ENCODE data around the gene FAM135A.
A peak's percentile ranks its signal among the peaks of the same experiment; 100 is the strongest.
"Not testable (repeated sequence)": the region's sequence is repeated elsewhere in the genome, so short reads cannot be mapped to it uniquely, and the experiment has no call there.

The FAM135A gene

DNA sequence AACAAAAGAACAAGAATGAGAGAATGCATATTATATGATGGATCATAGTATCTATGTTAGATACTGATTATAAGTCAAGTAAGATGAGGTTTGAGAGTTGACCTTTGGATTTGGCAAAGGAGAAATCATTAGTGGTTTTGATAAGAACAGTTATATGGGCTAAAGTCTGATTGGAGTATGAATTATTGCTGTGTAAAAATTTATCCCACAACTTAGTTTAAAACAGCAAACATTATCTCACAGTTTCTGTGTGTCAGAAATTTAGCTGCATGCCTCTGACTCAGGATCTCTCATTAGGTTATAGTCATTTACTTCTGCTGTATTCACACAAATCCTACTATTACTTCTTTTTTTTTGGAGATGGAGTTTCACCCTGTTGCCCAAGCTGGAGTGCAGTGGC lies 56.7 kb downstream of the FAM135A start:
- DNase-seq: no peak

DNA sequence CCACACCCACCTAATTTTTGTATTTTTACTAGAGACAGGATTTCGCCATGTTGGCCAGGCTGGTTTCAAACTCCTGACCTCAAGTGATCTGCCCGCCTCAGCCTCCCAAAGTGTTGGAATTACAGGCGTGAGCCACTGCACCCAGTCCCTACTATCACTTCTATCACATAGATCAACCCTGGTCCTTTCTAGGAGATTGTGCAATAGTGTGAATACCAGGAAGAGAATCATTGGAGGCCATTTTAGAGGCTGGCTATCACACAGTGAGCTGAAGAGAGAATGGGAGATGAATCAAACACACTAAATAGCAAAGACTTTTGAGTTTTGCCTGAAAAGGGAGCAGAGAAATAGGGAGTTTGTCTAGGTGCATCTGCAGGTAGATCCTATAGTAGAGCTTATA lies 57.2 kb downstream of the FAM135A start:
- DNase-seq: peak; percentile 49

DNA sequence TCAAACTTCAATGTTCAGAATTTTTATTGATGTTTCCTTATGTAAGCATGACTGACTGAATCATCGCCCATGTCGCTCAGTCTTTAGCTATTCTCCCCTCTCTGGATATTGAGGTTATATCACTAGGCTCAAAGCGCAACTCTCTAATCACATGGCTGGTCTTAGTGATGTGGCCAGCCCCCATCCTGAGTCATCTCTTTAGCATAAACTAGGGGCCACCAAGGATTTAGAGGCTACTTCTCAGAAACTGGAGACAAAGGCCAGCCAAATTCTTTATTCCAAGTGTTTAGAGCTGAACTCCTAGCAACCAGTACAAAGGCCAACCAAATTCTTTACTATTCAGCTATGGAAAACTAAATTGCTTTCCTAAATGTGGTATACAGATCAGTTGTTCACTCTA lies 61.4 kb downstream of the FAM135A start:
- DNase-seq: no peak

DNA sequence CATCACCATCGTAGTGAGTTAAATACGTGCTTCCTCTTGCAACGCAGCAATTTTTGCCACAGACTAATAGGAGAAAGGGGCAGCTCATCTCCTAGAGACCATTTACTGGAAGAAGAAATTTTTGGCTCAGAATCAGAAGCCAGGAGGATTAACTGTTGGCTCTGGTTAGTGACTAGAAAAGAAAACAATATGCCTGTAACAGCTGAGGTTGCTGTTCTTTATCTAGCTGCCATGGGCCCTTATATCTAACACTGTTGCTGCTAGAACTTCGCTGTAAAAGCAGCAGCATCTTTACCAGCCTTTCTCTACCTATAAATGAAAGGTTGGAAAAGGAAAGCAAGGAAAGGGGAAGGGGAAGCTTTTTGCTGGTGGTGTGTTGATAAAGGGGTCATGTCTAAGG lies 65.9 kb downstream of the FAM135A start:
- no peak for DNase-seq

DNA sequence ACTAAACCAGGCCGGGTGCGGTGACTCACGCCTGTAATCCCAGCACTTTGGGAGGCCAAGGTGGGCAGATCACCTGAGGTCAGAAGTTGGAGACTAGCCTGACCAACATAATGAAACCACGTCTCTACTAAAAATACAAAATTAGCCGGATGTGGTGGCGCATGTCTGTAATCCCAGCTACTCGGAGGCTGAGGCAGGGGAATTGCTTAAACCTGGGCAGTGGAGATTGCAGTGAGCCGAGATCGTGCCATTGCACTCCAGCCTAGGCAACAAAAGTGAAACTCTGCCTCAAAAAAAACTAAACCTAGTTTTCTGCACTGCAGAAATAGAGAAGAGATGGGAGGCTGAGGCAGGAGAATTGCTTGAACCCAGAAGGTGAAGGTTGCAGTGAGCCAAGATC lies 73.3 kb downstream of the FAM135A start:
- not testable (repeated sequence) for DNase-seq

DNA sequence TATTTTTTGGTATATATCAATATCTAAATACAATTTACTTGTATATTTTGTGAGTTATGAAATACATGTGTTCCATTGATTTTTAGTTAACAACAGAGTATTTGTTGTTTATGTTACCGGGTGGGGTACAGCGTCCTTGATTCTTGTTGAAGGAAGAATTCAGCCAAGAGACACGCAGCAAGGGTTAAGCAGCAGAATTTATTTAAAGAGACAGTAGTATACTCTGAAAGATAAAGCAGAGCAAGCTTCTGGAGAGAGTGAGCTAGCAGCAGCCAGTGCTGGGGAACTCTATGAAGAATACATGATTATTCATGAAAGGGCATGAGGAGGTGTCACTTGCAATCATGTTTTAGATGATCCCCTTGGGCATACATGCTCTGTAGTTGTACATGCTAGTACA lies 76.1 kb downstream of the FAM135A start:
- DNase-seq: no peak

DNA sequence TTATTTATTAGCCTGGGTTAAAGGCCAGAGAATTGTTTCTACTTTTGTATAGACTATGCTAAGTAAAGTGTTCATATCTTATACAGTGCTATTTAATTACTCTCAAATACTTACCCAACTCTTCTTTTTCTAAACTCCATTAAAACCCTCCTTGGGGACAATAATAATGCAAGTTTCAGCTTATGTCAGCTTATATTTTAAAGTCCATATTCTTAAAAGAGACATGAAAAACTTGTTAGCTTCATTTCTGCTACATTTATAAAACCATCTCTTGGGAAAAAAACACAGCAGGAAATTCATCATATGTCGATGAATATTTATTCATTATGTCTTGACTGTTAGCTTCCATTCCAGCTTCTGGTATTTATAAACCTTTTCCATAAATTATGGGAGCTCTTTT lies 81.5 kb downstream of the FAM135A start:
- DNase-seq: no peak

DNA sequence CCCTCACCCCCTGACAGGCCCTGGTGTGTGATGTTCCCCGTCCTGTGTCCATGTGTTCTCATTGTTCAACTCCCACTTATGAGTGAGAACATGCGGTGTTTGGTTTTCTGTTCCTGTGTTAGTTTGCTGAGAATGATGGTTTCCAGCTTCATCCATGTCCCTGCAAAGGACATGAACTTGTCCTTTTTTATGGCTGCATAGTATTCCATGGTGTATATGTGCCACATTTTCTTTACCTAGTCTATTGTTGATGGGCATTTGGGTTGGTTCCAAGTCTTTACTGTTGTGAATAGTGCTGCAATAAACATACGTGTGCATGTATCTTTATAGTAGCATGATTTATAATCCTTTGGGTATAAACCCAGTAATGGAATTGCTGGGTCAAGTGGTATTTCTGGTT lies 82.5 kb downstream of the FAM135A start:
- DNase-seq: not testable (repeated sequence)

DNA sequence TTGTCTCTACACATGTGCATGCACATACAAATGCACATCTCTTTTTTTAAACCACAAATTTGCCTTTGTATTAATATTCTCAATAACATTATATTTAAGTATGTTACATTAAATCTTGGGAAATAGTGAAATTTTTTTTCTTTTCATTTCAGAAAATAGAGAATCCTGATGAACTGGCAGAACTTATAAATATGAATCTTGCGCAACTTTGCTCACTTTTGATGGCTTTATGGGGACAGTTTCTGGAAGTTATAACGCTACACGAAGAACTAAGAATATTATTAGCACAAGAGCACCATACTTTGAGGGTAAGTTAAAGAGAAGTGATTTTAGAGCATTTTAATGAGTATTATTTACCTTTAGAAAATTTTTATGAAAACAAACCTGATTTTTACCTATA lies 89.2 kb downstream of the FAM135A start:
- no peak for DNase-seq

DNA sequence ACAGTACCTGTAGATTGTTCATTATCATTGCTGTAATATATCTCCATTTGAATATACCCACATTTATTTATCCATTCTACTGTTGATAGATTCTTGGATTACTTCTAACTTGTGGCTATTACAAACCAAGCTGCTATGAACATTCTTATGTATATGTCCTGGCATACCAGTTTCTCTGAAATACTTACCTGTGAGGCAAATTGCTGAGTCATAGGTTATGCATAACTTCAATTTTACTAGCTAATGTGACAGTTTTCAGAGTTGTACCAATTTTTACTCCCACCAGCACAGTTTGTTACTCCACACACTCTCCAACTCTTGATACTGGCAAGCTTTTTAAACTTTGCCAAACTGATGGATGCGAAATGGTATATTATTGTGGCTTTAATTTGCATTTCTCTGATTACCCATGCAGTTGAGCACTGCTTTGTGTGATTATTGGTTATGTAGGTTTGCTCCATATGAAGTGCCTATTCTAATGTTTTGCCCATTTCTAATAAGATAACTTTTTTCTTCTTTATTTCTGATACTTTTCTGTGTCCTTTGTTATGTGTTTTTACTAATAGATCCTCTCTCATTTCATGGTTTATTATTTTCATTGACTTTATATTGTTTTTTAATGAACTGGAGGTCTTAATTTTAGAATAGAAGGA lies 90.6 kb downstream of the FAM135A start:
- no peak for DNase-seq

DNA sequence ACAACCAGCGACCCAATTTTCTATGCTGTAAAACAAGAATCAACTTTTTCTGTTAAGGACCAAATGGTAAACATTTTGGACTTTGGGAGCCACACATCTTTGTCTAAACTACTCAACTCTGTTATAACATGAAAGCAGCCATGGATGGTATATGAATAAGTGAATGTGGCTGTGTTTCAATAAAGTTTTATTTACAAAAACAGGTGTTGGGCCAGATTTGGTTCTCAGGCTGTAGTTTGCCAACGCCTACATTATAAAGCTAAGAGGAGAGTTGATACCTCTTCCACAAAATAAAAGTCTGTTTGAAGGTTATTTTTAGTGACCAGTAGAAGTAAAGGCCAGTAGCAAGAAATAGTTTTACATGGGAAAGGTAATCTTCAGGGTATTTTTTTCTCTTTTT lies 93.0 kb downstream of the FAM135A start:
- DNase-seq: no peak

DNA sequence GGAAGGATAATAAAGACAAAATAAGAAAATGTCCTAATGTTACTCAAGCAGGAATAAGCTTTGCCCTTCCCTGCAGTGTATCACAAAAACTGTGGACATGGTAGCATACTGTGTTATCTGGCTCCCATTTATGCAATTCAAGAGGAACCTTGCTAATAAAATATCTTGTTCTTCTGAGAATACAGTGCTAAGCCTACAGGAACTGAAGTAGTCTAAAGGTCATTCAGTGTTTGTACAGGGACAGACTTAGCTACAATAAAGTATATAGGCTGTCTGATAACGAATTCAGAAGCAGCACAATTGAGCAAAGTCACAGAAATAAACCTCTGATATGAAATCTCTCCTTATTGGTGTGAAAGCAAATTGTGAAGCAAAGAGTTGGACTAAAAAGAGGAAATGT lies 93.9 kb downstream of the FAM135A start:
- peak; percentile 16 for DNase-seq

DNA sequence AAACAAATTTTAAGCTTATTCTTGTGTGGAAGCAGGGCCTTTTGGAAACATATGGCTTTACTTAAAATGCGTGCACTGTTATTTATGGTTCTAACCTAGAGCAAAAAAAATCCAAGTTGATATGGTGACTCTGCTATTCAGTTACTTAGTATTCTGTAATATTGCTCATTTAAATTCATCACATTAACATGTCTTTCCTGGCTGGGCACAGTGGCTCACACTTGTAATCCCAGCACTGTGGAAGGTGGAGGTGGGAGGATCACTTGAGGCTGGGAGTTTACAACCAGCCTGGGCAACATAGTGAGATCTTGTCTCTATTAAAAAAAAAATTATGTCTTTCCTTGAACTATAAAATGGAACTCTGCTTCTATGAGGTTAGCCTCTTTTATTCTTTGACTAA lies 95.6 kb downstream of the FAM135A start:
- no peak for DNase-seq

DNA sequence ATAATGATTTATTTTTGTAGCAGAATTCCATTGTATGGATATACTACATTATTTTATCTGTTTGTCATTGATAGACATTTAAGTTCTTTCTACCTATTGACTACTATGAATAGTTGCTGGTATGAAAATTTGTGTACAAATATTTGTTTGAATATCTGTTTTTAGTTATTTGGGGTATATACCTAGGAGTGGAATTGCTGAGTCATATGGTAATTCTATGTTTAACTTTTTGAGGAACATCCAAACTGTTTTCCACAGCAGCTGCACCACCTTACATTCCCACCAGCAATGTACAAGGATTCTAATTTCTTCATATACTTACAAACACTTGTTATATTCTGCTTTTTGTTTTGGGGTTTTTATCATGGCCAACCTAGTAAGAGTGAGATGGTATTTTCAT lies 97.3 kb downstream of the FAM135A start:
- DNase-seq: no peak

DNA sequence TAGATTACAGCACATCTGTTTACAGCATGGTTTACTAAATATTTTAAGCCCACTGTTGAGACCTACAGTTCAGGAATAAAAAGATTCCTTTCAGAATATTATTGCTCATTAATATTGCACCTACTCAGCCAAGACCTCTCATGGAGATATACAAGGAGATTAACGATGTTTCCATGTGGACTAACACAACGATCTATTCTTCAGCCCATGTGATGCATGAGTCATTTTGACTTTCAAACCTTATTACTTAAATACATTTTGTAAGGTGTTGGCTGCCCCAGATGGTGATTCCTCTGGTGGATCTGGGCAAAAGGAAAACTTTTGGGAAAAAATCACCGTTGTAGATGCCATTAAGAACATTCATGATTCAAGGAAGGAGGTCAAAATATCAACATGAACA lies 105.4 kb downstream of the FAM135A start:
- DNase-seq: no peak

DNA sequence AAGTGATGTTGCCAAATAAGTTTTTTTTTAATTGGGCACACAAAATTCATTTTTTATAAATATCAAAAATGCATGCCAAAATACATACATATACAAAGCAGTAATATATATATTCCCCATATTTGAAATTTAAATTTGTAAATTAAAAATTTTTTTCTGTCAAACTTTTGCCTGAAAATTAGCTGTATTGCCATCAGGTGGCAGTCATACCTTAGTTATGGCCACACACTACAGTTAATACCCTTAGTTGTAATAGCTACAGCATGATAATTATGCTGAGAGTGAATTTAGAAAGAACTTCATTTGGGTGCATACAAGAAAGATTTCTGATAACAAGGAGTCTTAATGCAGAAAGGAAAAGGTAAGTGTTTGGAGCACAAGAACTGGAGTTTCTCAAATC lies 107.3 kb downstream of the FAM135A start:
- DNase-seq: peak; percentile 53

DNA sequence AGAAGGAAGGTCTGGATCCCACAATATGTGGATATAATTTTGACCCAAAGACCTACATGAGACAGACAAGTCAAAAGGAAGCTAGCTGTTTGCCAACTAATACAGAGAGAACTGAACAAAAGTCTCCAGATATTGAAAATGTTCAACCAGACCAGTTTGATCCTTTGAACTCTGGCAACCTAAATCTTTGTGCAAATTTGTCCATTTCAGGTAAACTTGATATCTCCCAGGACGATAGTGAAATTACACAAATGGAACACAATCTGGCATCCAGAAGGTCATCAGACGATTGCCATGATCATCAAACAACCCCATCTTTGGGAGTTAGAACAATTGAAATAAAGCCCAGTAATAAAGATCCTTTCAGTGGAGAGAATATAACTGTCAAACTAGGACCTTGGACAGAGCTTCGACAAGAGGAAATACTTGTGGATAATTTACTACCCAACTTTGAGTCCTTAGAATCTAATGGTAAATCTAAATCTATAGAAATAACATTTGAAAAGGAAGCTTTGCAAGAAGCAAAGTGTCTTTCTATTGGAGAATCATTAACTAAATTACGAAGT lies 111.5 kb downstream of the FAM135A start:
- no peak for DNase-seq

DNA sequence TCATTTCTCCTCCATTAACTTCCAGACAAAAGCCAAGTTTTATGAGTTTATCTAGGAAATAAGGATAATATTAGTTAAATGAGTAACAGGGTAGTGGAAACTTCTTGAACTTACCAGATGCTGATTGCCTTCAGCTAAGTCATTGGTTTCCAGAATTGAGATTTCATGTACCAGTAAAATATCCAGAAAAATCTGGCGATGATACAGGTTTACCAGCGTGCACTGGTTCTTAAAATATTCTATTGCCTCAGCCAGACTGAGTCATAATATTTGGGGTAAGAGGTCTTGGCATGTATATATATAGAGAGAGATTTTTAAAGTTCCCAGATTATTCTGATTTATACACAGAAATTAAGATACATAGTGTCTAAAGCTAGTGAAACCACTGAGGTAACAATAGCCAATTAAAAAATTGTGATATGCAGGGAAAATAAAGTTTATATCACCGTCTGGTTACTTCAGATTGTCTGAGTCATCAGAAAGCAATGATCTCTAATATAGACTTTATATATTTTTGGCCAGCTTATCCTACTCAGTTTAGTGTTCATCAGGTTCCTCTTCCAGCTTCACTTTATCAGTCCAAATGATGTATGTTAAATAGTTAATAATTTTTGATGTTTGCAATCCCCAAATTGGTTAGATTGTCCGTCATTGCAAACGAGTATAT lies 113.9 kb downstream of the FAM135A start:
- DNase-seq: no peak

DNA sequence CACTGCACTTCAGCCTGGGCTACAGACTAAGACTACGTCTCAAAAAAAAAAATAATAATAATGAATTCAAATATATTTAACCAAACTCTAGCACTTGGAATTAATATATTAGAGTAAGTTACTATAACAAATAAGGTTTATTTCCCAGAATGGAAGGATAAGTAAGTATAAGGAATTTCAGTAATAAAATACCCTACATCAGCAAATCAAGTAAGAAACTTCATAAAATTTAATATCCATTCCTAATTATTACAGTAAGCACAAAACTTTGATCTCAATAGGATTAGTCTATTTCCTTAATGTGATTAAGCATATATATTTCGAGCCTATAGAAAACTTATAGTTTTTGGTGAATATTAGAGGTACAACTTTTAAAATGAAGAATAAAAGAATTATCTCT lies 116.7 kb downstream of the FAM135A start:
- no peak for DNase-seq

DNA sequence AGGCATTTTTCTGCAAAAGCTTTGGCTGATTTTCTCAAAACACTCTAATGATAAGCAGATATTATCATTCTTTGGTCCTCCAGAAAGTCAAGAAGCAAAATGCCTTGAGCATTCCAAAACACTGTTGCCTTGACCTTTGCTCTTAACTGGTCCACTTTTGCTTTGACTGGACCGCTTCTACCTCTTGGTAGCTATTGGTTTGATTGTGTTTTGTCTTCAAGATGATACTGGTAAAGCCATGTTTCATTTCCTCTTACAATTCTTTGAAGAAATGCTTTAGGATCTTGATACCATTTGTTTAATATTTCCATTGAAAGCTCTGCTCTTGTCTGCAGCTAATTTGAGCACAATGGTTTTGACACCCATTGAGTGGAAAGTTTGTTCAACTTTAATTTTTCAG lies 117.8 kb downstream of the FAM135A start:
- DNase-seq: no peak

DNA sequence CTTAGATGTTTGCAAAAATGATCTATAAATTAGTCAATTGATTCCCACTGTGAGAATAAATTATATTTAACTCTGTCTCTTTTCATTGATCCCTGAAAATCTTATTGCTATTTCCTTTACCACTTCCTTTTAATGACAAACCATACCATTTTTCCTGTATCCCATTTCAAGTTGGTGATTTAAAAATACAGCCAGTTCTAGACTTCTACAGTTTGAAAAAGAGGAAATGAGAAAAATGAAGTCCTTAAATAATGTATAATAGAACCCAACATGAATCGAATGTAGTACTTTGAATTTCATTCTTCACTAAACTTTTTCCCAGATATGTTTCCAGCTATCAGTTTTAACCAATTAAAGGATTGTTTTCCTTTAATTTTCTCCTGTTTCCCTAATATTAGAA lies 124.0 kb downstream of the FAM135A start:
- no peak for DNase-seq

DNA sequence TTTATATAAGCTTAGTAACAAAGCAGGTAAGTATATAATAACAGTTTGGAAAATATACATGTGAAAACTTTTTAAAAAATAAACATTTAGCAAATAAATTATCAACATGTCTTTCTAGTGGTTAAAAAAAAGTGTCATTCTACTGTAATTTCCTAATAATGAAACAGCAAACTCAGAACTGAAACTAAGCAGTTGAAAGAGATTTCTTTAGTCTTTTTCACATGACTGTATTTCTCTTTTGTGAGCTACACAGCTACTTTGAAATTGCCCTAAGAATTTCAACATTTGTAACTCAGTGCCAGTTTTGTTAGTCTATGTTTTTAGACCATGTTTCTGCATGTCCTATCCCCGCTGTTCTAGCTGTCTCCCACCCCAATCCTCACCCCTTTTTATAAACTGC lies 125.1 kb downstream of the FAM135A start:
- DNase-seq: no peak

DNA sequence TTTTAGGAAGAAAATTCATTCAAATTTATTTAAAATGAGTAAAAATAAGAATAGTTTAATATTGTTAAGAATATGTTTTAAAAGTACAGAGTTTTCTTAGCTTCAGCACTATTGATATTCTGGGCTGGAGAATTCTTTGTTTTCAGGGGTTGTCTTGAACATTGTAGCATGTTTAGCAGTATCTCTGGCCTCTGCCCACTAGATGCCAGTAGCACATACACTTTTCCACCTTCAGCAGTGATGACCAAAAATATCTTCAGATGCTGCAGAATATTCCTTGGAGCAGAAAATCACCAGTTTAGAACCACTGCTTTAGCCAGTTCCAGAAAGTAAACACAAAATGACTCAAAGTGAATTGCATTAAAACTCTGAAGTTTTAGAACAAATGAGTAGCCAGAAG lies 134.0 kb downstream of the FAM135A start:
- peak; percentile 42 for DNase-seq

DNA sequence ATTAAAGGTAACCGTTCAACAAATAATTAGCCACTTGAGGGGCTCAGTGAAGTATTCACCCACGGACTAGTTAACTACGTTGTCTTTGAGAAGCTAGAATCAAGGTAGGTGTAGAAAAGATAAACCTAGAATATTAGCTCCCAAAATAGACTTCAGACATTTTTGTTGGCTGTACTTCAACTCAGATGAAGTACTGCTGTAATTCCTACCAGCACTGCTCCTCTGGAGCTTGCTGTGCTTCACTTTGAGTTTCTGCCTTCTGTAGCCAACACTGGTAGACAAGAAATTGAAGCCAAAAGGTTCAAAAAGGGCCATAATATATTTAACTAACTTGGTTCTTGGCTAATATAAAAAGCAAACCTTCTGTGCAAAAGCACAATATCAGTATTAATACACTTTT lies 134.6 kb downstream of the FAM135A start:
- no peak for DNase-seq

DNA sequence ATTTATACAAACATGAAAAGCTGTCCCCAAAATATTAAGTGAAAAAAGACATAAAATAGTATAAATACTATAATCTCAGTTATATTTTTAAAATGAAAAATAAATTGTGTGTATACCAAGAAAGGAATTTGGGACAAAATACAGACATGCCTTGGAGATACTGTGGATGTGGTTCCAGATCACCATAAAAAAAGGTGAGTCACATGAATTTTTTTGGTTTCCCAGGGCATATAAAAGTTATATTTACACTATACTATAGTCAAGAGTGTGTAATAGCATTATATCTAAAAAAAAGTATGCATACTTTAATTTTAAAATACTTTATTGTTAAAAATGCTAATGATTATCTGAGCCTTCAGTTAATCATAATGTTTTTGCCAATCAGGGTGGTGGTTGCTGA lies 136.0 kb downstream of the FAM135A start:
- no peak for DNase-seq
